ENCODE measurements around the gene ETF1. TPM values are rescaled to one million over a fixed set of nuclear protein-coding genes. Genes with fewer than 3 reads are reported as not detected.

Gene ETF1
- total RNA-seq, 2 experiments from 2014 or later: 140 to 156 TPM

GRCh38 chr5:138543730-138544104 lies 681 bp upstream of the ETF1 start:
- Mint-ChIP-seq H3K4me1 (peaks cover 67% of the 10 kb centered on the region), H3K36me3 (ENCODE audit: low read depth) (peaks cover 56% of the 10 kb centered on the region), H3K4me3 (peak overlapping the region; percentile 100), H3K9me3 (ENCODE audit: low read depth) (no peaks in the 10 kb centered on the region), H3K27me3 (no peaks in the 10 kb centered on the region), H3K27ac (peak overlapping the region; percentile 100)
- CTCF ChIA-PET: interaction anchor here (0.6 to 3.2 kb wide), 13 partner anchors 10 to 717 kb away, joined by 3 to 9 read pairs (median 3); partner anchors contain the start of genes HSPA9 and KDM3B
- POLR2A ChIA-PET: interaction anchor here (0.7 to 2.6 kb wide), 11 partner anchors 9 to 1019 kb away, joined by 3 to 33 read pairs (median 4); partner anchors contain the start of genes CDC23, EGR1, FAM53C and HSPA9
- DNase-seq (no peak), ATAC-seq (peak; percentile 65)
- intact Hi-C loops (cut with DNase I, micrococcal nuclease): loop anchor here (1.0 to 2.0 kb wide), 18 partner anchors 32 to 1019 kb away; partner anchors contain the start of genes BRD8 (in 2 of the 2), HSPA9 (in 2 of the 2), CDC23 (in 1 of the 2) and CDC25C (in 1 of the 2)

- ChIA-PET POLR2A (interaction anchor here (0.6 to 2.6 kb wide), 13 partner anchors 10 to 1020 kb away, joined by 3 to 33 read pairs (median 5); partner anchors contain the start of genes BRD8, CDC23, EGR1 and FAM53C), CTCF (interaction anchor here (0.8 to 3.2 kb wide), 12 partner anchors 10 to 473 kb away, joined by 3 to 10 read pairs (median 5); partner anchors contain the start of genes HSPA9 and KDM3B)
- H3K4me3 Mint-ChIP-seq: peak overlapping the region; percentile 100
- intact Hi-C loops (cut with DNase I, micrococcal nuclease): loop anchor here (2.0 kb wide), 2 partner anchors 364 to 1020 kb away; partner anchors contain the start of genes BRD8 (in 1 of the 2) and KIF20A (in 1 of the 2)
- H3K9me3 Mint-ChIP-seq (ENCODE audit: low read depth): no peaks in the 10 kb centered on the region
- DNase-seq (no peak), ATAC-seq (peak; percentile 21)
- peaks cover 62% of the 10 kb centered on the region for H3K4me1 Mint-ChIP-seq
- H3K27ac Mint-ChIP-seq: peak overlapping the region; percentile 100
- no peaks in the 10 kb centered on the region for H3K27me3 Mint-ChIP-seq
- H3K36me3 Mint-ChIP-seq (ENCODE audit: low read depth): peaks cover 60% of the 10 kb centered on the region
Observed at GRCh38 chr5:138542180-138542955, 668 bp downstream of the ETF1 start.

GRCh38 chr5:138541511-138542179 lies 1.4 kb downstream of the ETF1 start:
- ATAC-seq (no peak), DNase-seq (peak; percentile 23)
- CTCF ChIA-PET: interaction anchor here (0.9 to 3.2 kb wide), 7 partner anchors 12 to 190 kb away, joined by 3 to 9 read pairs (median 5); partner anchors contain the start of gene HSPA9
- Mint-ChIP-seq H3K9me3 (ENCODE audit: low read depth) (no peaks in the 10 kb centered on the region), H3K27me3 (no peaks in the 10 kb centered on the region), H3K4me3 (peak overlapping the region; percentile 100), H3K4me1 (peaks cover 67% of the 10 kb centered on the region), H3K36me3 (ENCODE audit: low read depth) (peaks cover 65% of the 10 kb centered on the region), H3K27ac (peak overlapping the region; percentile 100)
- POLR2A ChIA-PET: interaction anchor here (0.6 kb wide), 1 partner anchor 327 kb away, joined by 8 read pairs; no protein-coding TSS in a partner anchor
- intact Hi-C loops (cut with DNase I, micrococcal nuclease): loop anchor here (2.0 kb wide), 2 partner anchors 363 to 1021 kb away; partner anchors contain the start of genes BRD8 (in 1 of the 2) and KIF20A (in 1 of the 2)

DNA sequence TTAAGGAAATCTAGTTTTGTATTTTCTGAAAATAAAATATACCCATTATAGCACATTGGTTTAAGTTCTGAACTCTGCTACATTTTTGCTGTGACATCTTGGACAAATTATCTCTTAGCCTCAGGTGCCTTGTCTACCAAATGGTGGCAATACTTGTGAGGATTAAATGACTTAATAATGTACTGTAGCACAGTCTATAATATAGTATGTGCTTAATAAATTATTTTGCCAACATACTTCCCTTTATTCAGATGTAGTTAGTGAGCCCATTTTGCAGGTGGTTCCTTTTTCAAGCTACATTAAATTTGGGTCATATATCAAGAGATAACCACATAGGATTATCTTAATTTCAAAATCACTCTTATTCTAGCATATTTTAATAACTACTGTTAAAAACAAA lies 3.2 kb downstream of the ETF1 start:
- H3K27me3 Mint-ChIP-seq: no peaks in the 10 kb centered on the region
- peak overlapping the region; percentile 13 for H3K27ac Mint-ChIP-seq
- intact Hi-C loops (cut with DNase I, micrococcal nuclease): no loop called here
- no peaks in the 10 kb centered on the region for H3K9me3 Mint-ChIP-seq (ENCODE audit: low read depth)
- ATAC-seq (no peak), DNase-seq (no peak)
- CTCF ChIA-PET: no interaction called here
- peaks cover 59% of the 10 kb centered on the region for H3K4me1 Mint-ChIP-seq
- POLR2A ChIA-PET: no interaction called here
- H3K36me3 Mint-ChIP-seq (ENCODE audit: low read depth): peaks cover 65% of the 10 kb centered on the region
- no peak overlapping the region for H3K4me3 Mint-ChIP-seq

- DNase-seq (no peak), ATAC-seq (no peak)
- CTCF ChIA-PET: no interaction called here
- no peak overlapping the region for H3K27ac Mint-ChIP-seq
- peaks cover 59% of the 10 kb centered on the region for H3K4me1 Mint-ChIP-seq
- no peaks in the 10 kb centered on the region for H3K27me3 Mint-ChIP-seq
- intact Hi-C loops (cut with DNase I, micrococcal nuclease): no loop called here
- H3K9me3 Mint-ChIP-seq (ENCODE audit: low read depth): no peaks in the 10 kb centered on the region
- H3K4me3 Mint-ChIP-seq: no peak overlapping the region
- H3K36me3 Mint-ChIP-seq (ENCODE audit: low read depth): peaks cover 67% of the 10 kb centered on the region
- POLR2A ChIA-PET: no interaction called here
Observed at GRCh38 chr5:138538943-138539627, 4.0 kb downstream of the ETF1 start.

GRCh38 chr5:138536665-138537315 lies 6.2 kb downstream of the ETF1 start:
- Mint-ChIP-seq H3K27ac (peak overlapping the region; percentile 70), H3K27me3 (no peaks in the 10 kb centered on the region), H3K9me3 (ENCODE audit: low read depth) (no peaks in the 10 kb centered on the region), H3K36me3 (ENCODE audit: low read depth) (peaks cover 69% of the 10 kb centered on the region), H3K4me3 (no peak overlapping the region), H3K4me1 (peaks cover 74% of the 10 kb centered on the region)
- ATAC-seq: peak; percentile 89
- ChIA-PET CTCF (interaction anchor here (0.6 to 2.4 kb wide), 5 partner anchors 11 to 646 kb away, joined by 3 to 19 read pairs (median 4); no protein-coding TSS in a partner anchor), POLR2A (interaction anchor here (0.6 kb wide), 1 partner anchor 51 kb away, joined by 11 read pairs; no protein-coding TSS in a partner anchor)
- intact Hi-C loops (cut with DNase I, micrococcal nuclease): no loop called here
- DNase-seq: peak; percentile 35

GRCh38 chr5:138536215-138536614 lies 6.8 kb downstream of the ETF1 start:
- H3K4me1 Mint-ChIP-seq: peaks cover 74% of the 10 kb centered on the region
- H3K9me3 Mint-ChIP-seq (ENCODE audit: low read depth): no peaks in the 10 kb centered on the region
- DNase-seq (no peak), ATAC-seq (peak; percentile 43)
- peaks cover 66% of the 10 kb centered on the region for H3K36me3 Mint-ChIP-seq (ENCODE audit: low read depth)
- intact Hi-C loops (cut with DNase I, micrococcal nuclease): no loop called here
- POLR2A ChIA-PET: interaction anchor here (0.7 kb wide), 1 partner anchor 556 kb away, joined by 3 read pairs; no protein-coding TSS in a partner anchor
- CTCF ChIA-PET: interaction anchor here (0.6 to 2.4 kb wide), 7 partner anchors 10 to 894 kb away, joined by 3 to 19 read pairs (median 4); no protein-coding TSS in a partner anchor
- H3K4me3 Mint-ChIP-seq: no peak overlapping the region
- no peaks in the 10 kb centered on the region for H3K27me3 Mint-ChIP-seq
- H3K27ac Mint-ChIP-seq: peak overlapping the region; percentile 56

- H3K36me3 Mint-ChIP-seq (ENCODE audit: low read depth): peaks cover 55% of the 10 kb centered on the region
- peaks cover 69% of the 10 kb centered on the region for H3K4me1 Mint-ChIP-seq
- no peak overlapping the region for H3K27ac Mint-ChIP-seq
- no peaks in the 10 kb centered on the region for H3K27me3 Mint-ChIP-seq
- no peaks in the 10 kb centered on the region for H3K9me3 Mint-ChIP-seq (ENCODE audit: low read depth)
- intact Hi-C loops (cut with DNase I, micrococcal nuclease): no loop called here
- ChIA-PET POLR2A (interaction anchor here (0.5 kb wide), 1 partner anchor 84 kb away, joined by 3 read pairs; no protein-coding TSS in a partner anchor), CTCF (interaction anchor here (0.6 to 2.4 kb wide), 7 partner anchors 10 to 192 kb away, joined by 3 to 19 read pairs (median 3); partner anchors contain the start of gene EGR1)
- no peak for ATAC-seq
- H3K4me3 Mint-ChIP-seq: no peak overlapping the region
- no peak for DNase-seq
Observed at GRCh38 chr5:138533973-138534941, 8.8 kb downstream of the ETF1 start.

DNA sequence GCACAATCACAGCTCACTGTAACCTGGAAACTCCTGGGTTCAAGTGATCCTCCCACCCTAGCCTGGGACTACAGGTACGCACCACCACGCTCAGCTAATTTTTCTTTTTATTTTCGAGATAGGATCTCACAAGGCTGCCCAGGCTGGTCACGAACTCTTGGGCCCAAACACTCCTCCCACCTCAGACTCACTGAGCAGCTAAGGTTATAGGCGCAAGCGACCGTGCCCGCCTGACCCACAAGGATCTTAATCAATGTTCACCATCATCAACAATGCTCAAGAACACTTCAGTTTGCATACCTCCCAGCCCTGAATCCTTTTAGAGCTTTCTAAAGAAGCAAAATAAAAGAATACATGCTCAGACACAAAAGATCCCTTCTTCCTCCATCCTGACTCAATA lies 13.2 kb downstream of the ETF1 start:
- intact Hi-C loops (cut with DNase I, micrococcal nuclease): no loop called here
- DNase-seq (no peak), ATAC-seq (no peak)
- H3K4me3 Mint-ChIP-seq: no peak overlapping the region
- H3K9me3 Mint-ChIP-seq (ENCODE audit: low read depth): no peaks in the 10 kb centered on the region
- no peak overlapping the region for H3K27ac Mint-ChIP-seq
- H3K27me3 Mint-ChIP-seq: no peaks in the 10 kb centered on the region
- peaks cover 53% of the 10 kb centered on the region for H3K36me3 Mint-ChIP-seq (ENCODE audit: low read depth)
- ChIA-PET POLR2A (interaction anchor here (1.6 kb wide), 1 partner anchor 65 kb away, joined by 5 read pairs; the partner anchor contains the start of gene EGR1), CTCF (interaction anchor here (0.6 to 2.1 kb wide), 5 partner anchors 12 to 463 kb away, joined by 3 to 12 read pairs (median 4); no protein-coding TSS in a partner anchor)
- peaks cover 60% of the 10 kb centered on the region for H3K4me1 Mint-ChIP-seq
